ENCODE results near the gene SYNGR3.
"Not testable (repeated sequence)": the region's sequence is repeated elsewhere in the genome, so short reads cannot be mapped to it uniquely, and the experiment has no call there.

Gene SYNGR3

DNA sequence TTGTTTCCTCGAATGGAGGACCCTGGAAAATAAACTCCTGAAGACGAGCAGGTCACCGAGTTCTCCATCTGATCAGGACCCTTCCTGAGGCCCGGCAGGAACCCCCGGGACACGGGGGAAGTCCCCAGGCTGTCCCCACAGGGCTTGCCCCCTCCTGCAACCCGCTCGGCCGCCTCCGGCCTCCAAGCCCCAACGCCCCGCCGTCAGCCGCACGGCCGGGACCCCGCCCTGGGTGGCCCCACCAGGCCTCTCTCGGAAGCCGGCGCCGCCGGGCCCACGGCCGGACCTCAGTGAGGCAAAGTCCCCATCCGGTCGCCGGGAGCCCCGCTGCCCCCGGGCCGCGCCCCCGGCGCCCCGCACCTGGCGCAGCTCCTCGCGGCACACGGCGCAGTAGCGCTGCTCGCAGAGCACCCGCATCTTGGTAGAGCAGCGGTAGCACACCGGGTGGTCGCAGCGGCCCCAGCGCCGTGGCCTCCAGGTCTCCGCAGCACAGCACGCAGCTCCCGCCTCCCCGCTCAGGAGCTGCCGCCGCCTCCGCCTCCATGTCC, 19.5 kb downstream of the SYNGR3 start:
- DNase-seq = no peak

GRCh38 chr16:2009791-2010510, 20.2 kb downstream of the SYNGR3 start, which contains the start of gene ZNF598:
TSS of gene ZNF598 (minus strand) at chr16:2009821.
- DNase-seq = peak; percentile 74

DNA sequence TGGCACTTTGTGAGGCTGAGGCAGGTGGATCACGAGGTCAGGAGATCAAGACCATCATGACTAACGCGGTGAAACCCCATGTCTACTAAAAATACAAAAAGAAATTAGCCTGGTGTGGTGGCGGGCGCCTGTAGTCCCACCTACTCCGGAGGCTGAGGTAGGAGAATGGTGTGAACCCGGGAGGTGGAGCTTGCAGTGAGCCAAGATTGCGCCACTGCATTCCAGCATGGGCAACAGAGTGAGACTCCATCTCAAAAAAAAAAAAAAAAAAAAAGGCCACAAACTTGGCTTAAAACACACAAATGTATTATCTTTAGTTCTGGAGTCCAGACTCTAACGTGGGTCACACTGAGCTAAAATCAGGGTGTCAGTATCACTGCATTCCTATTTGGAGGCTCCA, 22.0 kb downstream of the SYNGR3 start:
- not testable (repeated sequence) for DNase-seq

DNA sequence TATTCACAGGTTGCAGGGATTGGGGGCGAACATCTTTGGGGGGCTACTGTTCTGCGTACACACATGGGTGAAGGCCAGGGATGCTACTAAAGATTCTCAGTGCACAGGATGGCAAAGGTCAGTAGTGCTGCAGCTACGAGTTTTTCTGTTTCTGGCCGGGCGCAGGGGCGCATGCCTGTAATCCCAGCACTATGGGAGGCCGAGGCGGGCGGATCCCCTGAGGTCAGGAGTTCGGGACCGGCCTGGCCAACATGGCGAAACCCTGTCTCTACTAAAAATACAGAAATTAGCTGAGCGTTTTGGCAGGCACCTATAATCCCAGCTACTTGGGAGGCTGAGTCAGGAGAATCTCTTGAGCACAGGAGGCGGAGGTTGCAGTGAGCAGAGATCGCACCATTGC, 23.8 kb downstream of the SYNGR3 start:
- DNase-seq = no peak

DNA sequence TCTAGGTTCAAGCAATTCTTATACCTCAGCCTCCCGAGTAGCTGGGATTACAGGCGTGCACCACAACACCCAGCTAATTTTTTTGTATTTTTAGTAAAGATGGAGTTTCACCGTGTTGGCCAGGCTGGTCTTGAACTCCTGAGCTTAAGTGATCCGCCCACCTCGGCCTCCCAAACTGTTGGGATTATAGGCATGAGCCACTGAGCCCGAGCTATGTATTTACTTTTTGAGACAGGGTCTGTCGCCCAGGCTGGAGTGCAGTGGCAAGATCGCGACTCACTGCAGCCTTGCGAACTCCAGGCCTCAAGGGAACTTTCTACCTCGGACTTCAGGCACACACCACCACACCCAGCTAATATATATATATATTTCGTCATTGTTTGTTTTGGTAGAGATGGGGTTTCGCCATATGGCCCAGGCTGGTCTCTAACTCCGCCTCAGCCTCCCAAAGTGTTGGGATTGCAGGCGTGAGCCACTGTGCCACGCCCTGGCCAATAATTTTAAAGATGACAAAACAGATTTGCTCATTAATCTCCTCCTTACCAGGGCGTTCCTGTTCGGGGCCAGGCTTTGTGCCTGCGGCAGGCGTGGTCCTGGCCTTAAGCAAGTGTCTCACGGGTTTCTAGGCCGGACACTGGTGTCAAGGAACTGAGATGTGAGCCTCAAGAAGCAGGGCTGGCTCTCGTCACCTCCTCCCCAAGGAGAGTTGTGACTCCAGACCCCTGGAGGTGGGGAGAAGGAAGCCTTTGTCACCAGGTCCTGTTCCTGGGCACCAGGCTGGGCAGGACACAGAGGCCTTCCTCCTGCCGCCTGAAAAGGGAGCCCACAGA, 25.6 kb downstream of the SYNGR3 start:
- no peak for DNase-seq

- DNase-seq = no peak
These were observed 26.1 kb downstream of the SYNGR3 start for GRCh38 chr16:2015947-2016208.

GRCh38 chr16:2016407-2016922, 26.7 kb downstream of the SYNGR3 start:
- no peak for DNase-seq

DNA sequence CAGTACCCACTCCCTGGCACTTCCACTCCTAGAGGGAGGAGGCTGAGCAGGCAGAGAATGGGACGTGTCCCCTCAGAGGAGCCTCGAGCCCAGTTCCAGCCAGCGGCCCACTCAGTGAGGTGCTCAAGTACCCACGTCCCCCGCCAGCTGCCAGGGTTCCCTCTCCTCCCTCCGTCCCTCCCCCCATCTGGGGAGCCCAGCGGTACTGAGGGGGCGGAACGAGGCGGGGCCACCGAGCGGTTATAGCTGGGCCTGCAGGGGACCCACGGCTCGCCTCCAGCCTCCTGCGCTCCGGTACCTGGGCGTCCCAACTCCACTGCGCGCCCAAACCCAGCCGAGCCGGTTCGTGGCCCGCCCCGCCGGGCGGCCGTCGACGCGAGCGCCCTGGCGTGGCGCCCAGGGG, 29.7 kb downstream of the SYNGR3 start, which contains the start of gene NPW:
NPW (plus strand) TSS at position 268 of the 403 bp plus-strand sequence.
- no peak for DNase-seq

GRCh38 chr16:2019921-2020831, 30.4 kb downstream of the SYNGR3 start:
- DNase-seq = no peak

- DNase-seq = no peak
These were observed 32.9 kb downstream of the SYNGR3 start for GRCh38 chr16:2022723-2023091.

GRCh38 chr16:2023092-2024031, 33.6 kb downstream of the SYNGR3 start:
- peak; percentile 97 for DNase-seq

DNA sequence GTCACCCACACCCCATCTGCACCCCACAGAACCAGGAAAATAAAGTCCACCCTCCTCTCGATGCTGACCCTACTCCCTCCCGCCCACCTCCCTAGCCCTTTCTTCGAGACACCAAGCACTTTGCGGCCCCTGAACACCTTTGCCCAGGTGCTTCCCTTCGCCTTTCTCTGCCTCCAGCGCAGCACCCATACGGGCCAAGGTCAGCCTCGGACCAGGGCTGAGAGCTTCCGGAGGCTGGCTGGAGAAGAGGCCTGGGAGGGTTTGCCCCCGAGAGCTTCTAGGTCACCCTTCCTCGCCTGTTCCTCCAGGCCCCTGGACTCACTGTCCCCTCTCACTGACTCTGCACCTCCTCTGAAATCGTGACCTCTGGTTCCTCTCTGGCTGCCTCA, 34.3 kb downstream of the SYNGR3 start:
- no peak for DNase-seq

DNA sequence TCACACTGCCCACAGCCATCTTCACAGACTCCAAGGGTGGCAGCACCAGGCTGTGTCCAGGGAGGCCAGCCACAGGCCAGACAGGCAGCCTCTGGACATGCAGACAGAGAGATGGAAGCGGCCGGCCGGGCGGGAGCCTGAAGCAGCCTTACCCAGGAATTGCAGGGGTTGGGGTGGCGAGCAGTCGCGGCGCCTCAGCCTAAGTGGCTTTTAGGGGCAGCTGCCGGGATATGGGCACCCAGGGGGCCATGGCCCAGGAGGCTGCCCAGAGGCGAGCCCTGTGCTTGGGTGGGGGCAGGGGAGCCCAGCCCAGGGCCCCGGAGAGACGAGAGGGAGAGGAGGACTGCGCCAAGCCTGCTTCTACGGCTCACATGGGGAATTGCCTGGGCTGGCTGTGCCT, 35.5 kb downstream of the SYNGR3 start:
- no peak for DNase-seq

DNA sequence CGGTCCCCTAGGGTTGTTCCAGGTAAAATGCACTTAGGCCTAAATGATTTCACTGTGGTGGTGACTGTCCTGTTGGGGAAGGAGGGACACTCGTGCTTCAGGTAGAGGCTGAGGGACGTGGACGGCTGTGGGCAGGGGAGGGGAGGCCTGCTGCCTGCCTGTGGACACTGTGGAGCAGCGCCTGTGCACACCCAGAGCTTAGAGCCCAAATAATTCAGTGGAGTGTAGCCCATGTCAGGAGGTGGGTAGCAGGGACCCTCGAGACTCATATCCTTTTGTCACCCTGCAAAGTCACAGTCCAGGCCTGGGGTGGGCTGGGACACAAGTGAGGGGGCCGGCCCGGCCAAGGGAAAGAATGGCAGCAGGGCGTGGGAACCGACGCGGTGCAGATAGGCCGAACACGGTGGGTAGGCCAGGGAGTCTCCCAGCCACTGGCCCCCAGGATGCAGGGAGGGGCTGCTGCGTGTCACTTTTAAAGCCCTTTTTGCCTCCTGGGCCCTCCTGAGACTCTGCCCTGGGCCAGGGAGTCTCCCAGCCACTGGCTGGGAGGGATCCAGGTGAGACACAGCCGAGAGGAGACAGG, 36.2 kb downstream of the SYNGR3 start:
- no peak for DNase-seq

- no peak for DNase-seq
These were observed 36.8 kb downstream of the SYNGR3 start, which contains the start of gene NHERF2 for GRCh38 chr16:2026461-2027023. TSS of gene NHERF2 (plus strand) at chr16:2026902. CDS start at chr16:2027006, 104 bp downstream.

GRCh38 chr16:2027024-2028010, 37.5 kb downstream of the SYNGR3 start:
- no peak for DNase-seq

- DNase-seq = no peak
These were observed 38.4 kb downstream of the SYNGR3 start for GRCh38 chr16:2028146-2028545.

DNA sequence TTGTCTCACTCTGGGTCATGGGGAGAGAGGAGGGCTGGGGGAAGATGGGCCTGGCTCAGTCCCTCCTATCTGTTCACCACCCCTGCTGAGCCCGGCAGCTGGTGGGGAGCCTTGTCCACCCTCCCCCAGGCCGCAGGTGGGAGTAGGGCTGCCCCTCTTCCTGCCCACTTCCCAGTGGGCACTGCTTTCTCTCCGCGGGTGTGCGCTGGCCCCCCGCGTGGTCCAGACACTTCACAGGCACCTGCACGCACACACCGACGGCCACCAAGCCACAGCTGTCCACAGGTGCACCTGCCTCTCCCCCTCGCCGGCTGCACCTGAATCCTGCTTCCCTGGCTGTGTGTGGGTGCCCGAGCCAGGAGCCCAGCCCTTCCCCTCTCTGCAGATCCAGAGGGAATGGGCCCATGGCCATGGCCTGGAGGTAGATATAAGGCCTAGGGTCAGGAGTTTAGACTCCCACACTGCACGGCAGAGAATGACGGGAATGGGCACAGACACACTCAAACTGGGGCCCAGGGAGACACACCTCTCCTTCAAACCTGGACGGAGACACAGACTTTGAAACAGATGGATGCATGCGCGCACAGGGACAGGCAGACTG, 39.0 kb downstream of the SYNGR3 start:
- no peak for DNase-seq

DNA sequence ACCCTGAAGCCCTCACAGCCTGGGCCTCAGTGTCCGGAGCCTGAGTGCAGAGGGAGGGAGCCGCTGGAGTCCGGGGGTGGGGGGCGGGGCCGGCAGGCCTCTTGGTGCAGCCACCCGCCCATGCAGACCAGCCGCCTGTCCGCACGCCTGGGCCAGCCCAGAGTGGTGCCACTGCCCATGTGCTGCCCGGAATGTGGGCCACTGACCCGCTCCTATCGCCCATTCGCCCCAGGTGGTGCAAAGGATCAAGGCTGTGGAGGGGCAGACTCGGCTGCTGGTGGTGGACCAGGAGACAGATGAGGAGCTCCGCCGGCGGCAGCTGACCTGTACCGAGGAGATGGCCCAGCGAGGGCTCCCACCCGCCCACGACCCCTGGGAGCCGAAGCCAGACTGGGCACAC, 39.6 kb downstream of the SYNGR3 start:
- no peak for DNase-seq

Measured in activated gamma-delta T cell treated with Interleukin-2 at 50 U/mL for 16 hours (primary cell).